HepG2 (cell line): ENCODE measurements around the gene MPG. TPM values are rescaled to one million over a fixed set of nuclear protein-coding genes. Genes with fewer than 3 reads are reported as not detected.

Experiments
- ATF5 ChIP-seq: sonication (generic); formaldehyde crosslinking; IDR thresholded peaks from 2 replicates; pipeline ENCODE4 v1.4.0; 2020; ENCODE audit warnings: mild to moderate bottlenecking, low read depth, missing genetic modification reagents
- CBX5 ChIP-seq: sonication (generic); formaldehyde crosslinking; IDR thresholded peaks from 2 replicates; pipeline ENCODE4 v1.4.0; 2020; ENCODE audit warnings: missing genetic modification reagents, borderline replicate concordance
- EEA1 ChIP-seq: sonication (generic); formaldehyde crosslinking; IDR thresholded peaks from 2 replicates; pipeline ENCODE4 v1.5.1; 2020; ENCODE audit warnings: mild to moderate bottlenecking, missing genetic modification reagents, borderline replicate concordance
- ELF1 ChIP-seq: sonication (generic); formaldehyde crosslinking; IDR thresholded peaks from 2 replicates; pipeline ENCODE4 v1.4.0; 2020; ENCODE audit warnings: missing genetic modification reagents
- ELF4 ChIP-seq: sonication (generic); formaldehyde crosslinking; IDR thresholded peaks from 2 replicates; pipeline ENCODE4 v1.5.0; 2020; ENCODE audit warnings: missing genetic modification reagents, mild to moderate bottlenecking, moderate library complexity, borderline replicate concordance
- ESRRA ChIP-seq: sonication (generic); formaldehyde crosslinking; IDR thresholded peaks from 2 replicates; pipeline ENCODE4 v1.5.1; 2020; ENCODE audit warnings: mild to moderate bottlenecking, low read depth, missing genetic modification reagents
- GTF2F1 ChIP-seq: fragments of 150-350 bp; IDR thresholded peaks from 2 replicates; pipeline ENCODE4 v1.6.1; 2014; ENCODE audit warnings: low read length
- HDAC1 ChIP-seq: sonication (generic); formaldehyde crosslinking; IDR thresholded peaks from 2 replicates; pipeline ENCODE4 v1.5.1; 2020; ENCODE audit warnings: mild to moderate bottlenecking, missing genetic modification reagents
- KDM2A ChIP-seq: sonication (generic); formaldehyde crosslinking; IDR thresholded peaks from 2 replicates; pipeline ENCODE4 v1.4.0; 2020; ENCODE audit warnings: low read depth, missing genetic modification reagents, borderline replicate concordance
- PLRG1 ChIP-seq: fragments of 450-650 bp; conservative IDR thresholded peaks from 2 replicates; pipeline ENCODE4 v1.6.1; 2016
- SOX5 ChIP-seq: IDR thresholded peaks from 2 replicates; pipeline ENCODE4 v1.6.1; 2016; ENCODE audit warnings: borderline replicate concordance
- TOPORS ChIP-seq: sonication (generic); formaldehyde crosslinking; IDR thresholded peaks from 2 replicates; pipeline ENCODE4 v1.8.0; 2023; ENCODE audit warnings: mild to moderate bottlenecking, missing genetic modification reagents
- ZBTB25 ChIP-seq: IDR thresholded peaks from 2 replicates; pipeline ENCODE4 v1.6.1; 2018; ENCODE audit warnings: missing genetic modification reagents
- ZNF224 ChIP-seq: sonication (generic); formaldehyde crosslinking; IDR thresholded peaks from 2 replicates; pipeline ENCODE4 v1.5.0; 2020; ENCODE audit warnings: mild to moderate bottlenecking, missing genetic modification reagents
- ZNF577 ChIP-seq: sonication (generic); formaldehyde crosslinking; IDR thresholded peaks from 2 replicates; pipeline ENCODE4 v1.4.0; 2020; ENCODE audit warnings: mild to moderate bottlenecking, low read depth, missing genetic modification reagents, borderline replicate concordance
- ZNF772 ChIP-seq: sonication (generic); formaldehyde crosslinking; IDR thresholded peaks from 2 replicates; pipeline ENCODE4 v1.5.0; 2020; ENCODE audit warnings: mild to moderate bottlenecking, missing genetic modification reagents
- ZNF781 ChIP-seq: sonication (generic); formaldehyde crosslinking; IDR thresholded peaks from 2 replicates; pipeline ENCODE4 v1.5.1; 2020; ENCODE audit warnings: borderline replicate concordance, mild to moderate bottlenecking, missing genetic modification reagents; ENCODE audit errors: not compliant biosample characterization
- ZSCAN5A ChIP-seq: sonication (generic); formaldehyde crosslinking; IDR thresholded peaks from 2 replicates; pipeline ENCODE4 v1.8.0; 2022; ENCODE audit warnings: mild to moderate bottlenecking, missing genetic modification reagents, borderline replicate concordance
- polyA plus RNA-seq, 8 experiments: library from polyadenylated mRNA; depleted of rRNA in 3 of 8; stranded (reverse) in 7 of 8; unstranded in 1 of 8; fragments of >200 nt; fragmentation: Illumina TruSeq in 4 of 8; extraction: Trizol in 4 of 8; gene quantifications; 2 replicates each; pipeline versions ENCODE4 v1.2.1 to v1.2.3, GENCODE V29; 2011 to 2016; ENCODE audit warnings: low read depth in 4 of 8, missing spikeins in 1 of 8, mixed read lengths in 1 of 8; ENCODE audit not compliant: insufficient read depth in 1 of 8
- total RNA-seq, 5 experiments: library from RNA; depleted of rRNA; stranded (reverse); fragments of >200 nt; fragmentation: Illumina TruSeq; extraction: Trizol; gene quantifications; 2 replicates each; pipeline ENCODE4 v1.2.3, GENCODE V29; 2016; ENCODE audit warnings: low read depth in 1 of 5
- TF ChIP-seq, protein P1 (sequence below): sonication (generic); formaldehyde crosslinking; IDR thresholded peaks from 2 replicates; pipeline ENCODE4 v1.4.0; 2020; ENCODE audit warnings: mild to moderate bottlenecking, missing genetic modification reagents

Gene MPG
- total and polyA plus RNA-seq, 2 of the 13 experiments (the other 11 are each of a cell fraction or from before 2014, with no cell fraction given) = 59.1 to 62.5 TPM

DNA sequence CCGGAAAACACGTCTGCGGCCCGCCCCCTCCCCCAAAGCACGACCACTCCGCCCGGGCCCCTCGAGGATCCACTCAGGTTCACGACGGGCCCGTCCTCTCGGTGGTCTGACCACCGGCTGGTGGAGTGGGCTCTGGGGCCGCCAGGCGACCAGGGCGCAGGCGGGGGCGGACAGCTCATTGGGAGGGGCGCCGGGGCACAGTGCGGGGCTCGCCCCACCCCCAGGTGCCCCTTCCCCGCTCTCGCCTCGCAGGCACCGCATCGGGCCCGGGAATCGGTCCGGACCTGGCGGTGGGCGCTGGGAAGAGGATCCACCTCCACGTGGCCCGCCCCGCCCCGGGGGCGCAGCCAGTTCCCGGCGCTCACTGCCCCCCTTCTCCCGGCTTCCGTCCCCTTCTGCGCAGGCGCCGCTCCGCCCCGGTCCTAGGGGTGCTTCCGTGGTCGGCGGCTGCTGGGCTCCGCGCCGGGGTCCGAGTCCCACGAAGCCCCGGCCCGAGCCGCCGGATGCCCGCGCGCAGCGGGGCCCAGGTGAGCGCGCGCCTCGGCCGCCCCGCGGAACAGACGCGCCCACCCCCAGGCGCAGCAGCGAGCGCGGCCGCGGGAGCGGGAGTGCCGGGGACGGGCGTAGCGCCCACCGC lies at the start of gene MPG (continued):
- TF ChIP-seq ELF4 (CRISPR knock-in tag) (no peak), EEA1 (no peak), ESRRA (CRISPR knock-in tag) (no peak), GTF2F1 (no peak), CBX5 (no peak), ELF1 (CRISPR knock-in tag) (no peak; the same call in 1 of the 2 replicates), ZNF224 (CRISPR knock-in tag) (no peak), ZNF781 (no peak), TOPORS (CRISPR knock-in tag) (no peak), ZNF577 (no peak), PLRG1 (no peak), KDM2A (CRISPR knock-in tag) (no peak), ATF5 (CRISPR knock-in tag) (no peak), ZSCAN5A (no peak), HDAC1 (peak; percentile 55), ZNF772 (CRISPR knock-in tag) (peak; percentile 56; the same call in 1 of the 2 replicates), ZBTB25 (CRISPR knock-in tag) (no peak), SOX5 (no peak)
- TF ChIP-seq, protein P1, sequence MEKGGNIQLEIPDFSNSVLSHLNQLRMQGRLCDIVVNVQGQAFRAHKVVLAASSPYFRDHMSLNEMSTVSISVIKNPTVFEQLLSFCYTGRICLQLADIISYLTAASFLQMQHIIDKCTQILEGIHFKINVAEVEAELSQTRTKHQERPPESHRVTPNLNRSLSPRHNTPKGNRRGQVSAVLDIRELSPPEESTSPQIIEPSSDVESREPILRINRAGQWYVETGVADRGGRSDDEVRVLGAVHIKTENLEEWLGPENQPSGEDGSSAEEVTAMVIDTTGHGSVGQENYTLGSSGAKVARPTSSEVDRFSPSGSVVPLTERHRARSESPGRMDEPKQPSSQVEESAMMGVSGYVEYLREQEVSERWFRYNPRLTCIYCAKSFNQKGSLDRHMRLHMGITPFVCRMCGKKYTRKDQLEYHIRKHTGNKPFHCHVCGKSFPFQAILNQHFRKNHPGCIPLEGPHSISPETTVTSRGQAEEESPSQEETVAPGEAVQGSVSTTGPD = no peak
